Measurements from ENCODE around the gene PQBP1. TPM values are rescaled to one million over a fixed set of nuclear protein-coding genes. Genes with fewer than 3 reads are reported as not detected.

PQBP1 gene
- total and polyA plus RNA-seq, 2 donors (not counting 3 experiments of a cell fraction or from before 2014, with no cell fraction given) = 86.3 to 86.8 TPM

DNA sequence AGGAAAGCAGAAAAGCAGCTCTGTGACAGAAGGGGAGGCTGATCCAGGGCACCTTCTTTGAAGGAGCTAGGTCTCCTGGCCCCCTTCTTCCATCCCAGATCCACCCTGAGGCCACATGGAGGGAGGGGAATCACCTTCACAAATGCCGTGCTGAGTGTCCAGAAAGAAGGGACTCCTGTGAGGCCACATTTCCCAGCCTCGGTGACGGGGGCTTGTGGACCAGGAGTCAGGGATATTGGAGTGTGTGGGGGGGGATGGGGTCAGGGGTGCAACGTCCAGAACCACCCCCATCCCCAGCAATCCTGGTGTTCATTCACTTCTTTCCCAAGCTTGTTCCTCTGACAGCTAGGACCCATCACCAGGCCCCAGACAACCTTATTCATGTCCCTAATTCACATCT lies 4.8 kb upstream of the PQBP1 start:
- Histone ChIP-seq H3K27ac (ENCODE audit: insufficient read depth, low read depth, low read length) (no peak overlapping the region), H4K20me1 (replicated peaks; ENCODE audit: control insufficient read depth, extremely low read depth, insufficient read depth, low read length) (no peaks in the 10 kb centered on the region), H3K36me3 (ENCODE audit: control insufficient read depth in 2 of 2, extremely low read depth in 1 of 2, insufficient read depth in 2 of 2, low read length in 2 of 2) (no peaks in the 10 kb centered on the region), H3K27me3 (ENCODE audit: control insufficient read depth in 2 of 2, insufficient read depth in 2 of 2, low read length in 2 of 2) (no peaks in the 10 kb centered on the region), H3K9me1 (replicated peaks; ENCODE audit: control insufficient read depth, extremely low read depth, insufficient read depth, low read length) (no peaks in the 10 kb centered on the region), H3K4me3 (replicated peaks in 1 of 3; ENCODE audit: insufficient read depth in 1 of 3, low read depth in 1 of 3, low read length in 3 of 3) (no peak overlapping the region), H2AFZ (ENCODE audit: low read depth, low read length) (no peak overlapping the region), H3K79me2 (ENCODE audit: control insufficient read depth, insufficient read depth, low read length) (peaks cover 9% of the 10 kb centered on the region), H3K4me1 (ENCODE audit: control insufficient read depth, extremely low read depth, insufficient read depth, low read length) (peaks cover 7% of the 10 kb centered on the region), H3K4me2 (ENCODE audit: insufficient read depth, low read length) (no peak overlapping the region), H3K9ac (replicated peaks; ENCODE audit: extremely low read depth, insufficient read depth, low read length) (no peak overlapping the region), H3K9me3 (replicated peaks; ENCODE audit: control insufficient read depth, insufficient read depth, low read length) (no peaks in the 10 kb centered on the region)
- intact Hi-C loops (cut with micrococcal nuclease) = loop anchor here (10.0 kb wide), 1 partner anchor 372 kb away; the partner anchor contains the start of genes FOXP3 and PPP1R3F
- ChIA-PET CTCF (no interaction called here), POLR2A (no interaction called here)
- DNase-seq (ENCODE audit: low read depth, low spot score) (no peak), FAIRE-seq (no peak)
- dilution Hi-C loops (cut with MboI; ENCODE audit: extremely low pct_ligation_motif_present, low sequenced_read_pairs) = no loop called here
- BruUV-seq (replicated peaks) = no TSS peak
- TF ChIP-seq MYC (IDR thresholded peaks at IDR 0.05; ENCODE audit: low read depth, low read length) (no peak), GATA2 (IDR thresholded peaks at IDR 0.05; ENCODE audit: insufficient read depth, insufficient read length, low read depth, low read length) (no peak), EZH2 (IDR thresholded peaks at IDR 0.05; ENCODE audit: borderline replicate concordance, low read depth, low read length, severe bottlenecking) (no peak), POLR2AphosphoS5 (IDR thresholded peaks at IDR 0.05; ENCODE audit: insufficient read depth, low read depth, low read length) (no peak), FOS (IDR thresholded peaks at IDR 0.05; ENCODE audit: borderline replicate concordance, insufficient read depth, low read length) (no peak), JUN (IDR thresholded peaks at IDR 0.05; ENCODE audit: borderline replicate concordance, insufficient read depth, insufficient read length, low read depth) (no peak)
- TF ChIP-seq, protein P1, sequence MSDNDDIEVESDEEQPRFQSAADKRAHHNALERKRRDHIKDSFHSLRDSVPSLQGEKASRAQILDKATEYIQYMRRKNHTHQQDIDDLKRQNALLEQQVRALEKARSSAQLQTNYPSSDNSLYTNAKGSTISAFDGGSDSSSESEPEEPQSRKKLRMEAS (IDR thresholded peaks at IDR 0.05; ENCODE audit: insufficient read depth, insufficient read length) = no peak
- TF ChIP-seq, protein P2, sequence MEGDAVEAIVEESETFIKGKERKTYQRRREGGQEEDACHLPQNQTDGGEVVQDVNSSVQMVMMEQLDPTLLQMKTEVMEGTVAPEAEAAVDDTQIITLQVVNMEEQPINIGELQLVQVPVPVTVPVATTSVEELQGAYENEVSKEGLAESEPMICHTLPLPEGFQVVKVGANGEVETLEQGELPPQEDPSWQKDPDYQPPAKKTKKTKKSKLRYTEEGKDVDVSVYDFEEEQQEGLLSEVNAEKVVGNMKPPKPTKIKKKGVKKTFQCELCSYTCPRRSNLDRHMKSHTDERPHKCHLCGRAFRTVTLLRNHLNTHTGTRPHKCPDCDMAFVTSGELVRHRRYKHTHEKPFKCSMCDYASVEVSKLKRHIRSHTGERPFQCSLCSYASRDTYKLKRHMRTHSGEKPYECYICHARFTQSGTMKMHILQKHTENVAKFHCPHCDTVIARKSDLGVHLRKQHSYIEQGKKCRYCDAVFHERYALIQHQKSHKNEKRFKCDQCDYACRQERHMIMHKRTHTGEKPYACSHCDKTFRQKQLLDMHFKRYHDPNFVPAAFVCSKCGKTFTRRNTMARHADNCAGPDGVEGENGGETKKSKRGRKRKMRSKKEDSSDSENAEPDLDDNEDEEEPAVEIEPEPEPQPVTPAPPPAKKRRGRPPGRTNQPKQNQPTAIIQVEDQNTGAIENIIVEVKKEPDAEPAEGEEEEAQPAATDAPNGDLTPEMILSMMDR (IDR thresholded peaks at IDR 0.05; ENCODE audit: extremely low read depth in 1 of 2, insufficient read depth in 1 of 2, low read depth in 1 of 2, low read length in 2 of 2) = no peak

Measured in endothelial cell of umbilical vein (primary cell).